ENCODE data around the gene STARD5.

DNA sequence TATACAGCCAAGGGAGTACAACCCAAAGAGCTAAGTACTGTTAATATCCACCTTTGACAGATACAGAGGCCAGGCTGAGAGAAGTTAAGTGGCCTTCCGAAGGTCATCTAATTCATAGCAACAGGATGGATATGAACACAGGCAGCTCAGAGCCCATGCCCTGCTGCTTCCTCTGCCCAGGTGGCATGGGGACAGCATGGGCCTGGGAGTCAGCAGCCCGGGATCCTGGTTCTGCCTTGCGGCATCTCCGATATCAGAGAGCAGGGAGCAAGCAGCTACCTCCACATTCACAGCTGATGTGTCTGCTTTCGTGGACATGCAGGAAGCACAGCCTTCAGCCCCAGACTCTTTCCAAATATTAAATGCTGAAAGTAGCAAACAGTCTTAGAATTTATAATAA, 55.6 kb downstream of the STARD5 start:
- TF ChIP-seq, protein P1, sequence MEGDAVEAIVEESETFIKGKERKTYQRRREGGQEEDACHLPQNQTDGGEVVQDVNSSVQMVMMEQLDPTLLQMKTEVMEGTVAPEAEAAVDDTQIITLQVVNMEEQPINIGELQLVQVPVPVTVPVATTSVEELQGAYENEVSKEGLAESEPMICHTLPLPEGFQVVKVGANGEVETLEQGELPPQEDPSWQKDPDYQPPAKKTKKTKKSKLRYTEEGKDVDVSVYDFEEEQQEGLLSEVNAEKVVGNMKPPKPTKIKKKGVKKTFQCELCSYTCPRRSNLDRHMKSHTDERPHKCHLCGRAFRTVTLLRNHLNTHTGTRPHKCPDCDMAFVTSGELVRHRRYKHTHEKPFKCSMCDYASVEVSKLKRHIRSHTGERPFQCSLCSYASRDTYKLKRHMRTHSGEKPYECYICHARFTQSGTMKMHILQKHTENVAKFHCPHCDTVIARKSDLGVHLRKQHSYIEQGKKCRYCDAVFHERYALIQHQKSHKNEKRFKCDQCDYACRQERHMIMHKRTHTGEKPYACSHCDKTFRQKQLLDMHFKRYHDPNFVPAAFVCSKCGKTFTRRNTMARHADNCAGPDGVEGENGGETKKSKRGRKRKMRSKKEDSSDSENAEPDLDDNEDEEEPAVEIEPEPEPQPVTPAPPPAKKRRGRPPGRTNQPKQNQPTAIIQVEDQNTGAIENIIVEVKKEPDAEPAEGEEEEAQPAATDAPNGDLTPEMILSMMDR (IDR thresholded peaks at IDR 0.05): no peak
- no peak for TF ChIP-seq ZFX (IDR thresholded peaks at IDR 0.05; ENCODE audit: borderline replicate concordance)
